Osteoblast (primary cell): Measurements from ENCODE around the gene ZNF207. TPM values are rescaled to one million over a fixed set of nuclear protein-coding genes. Genes with fewer than 3 reads are reported as not detected.

Source experiments
- DNase-seq: peaks from one replicate; pipeline ENCODE4 v3.0.0; 2011; ENCODE audit warnings: low spot score, mixed read lengths; ENCODE audit not compliant: insufficient read length; ENCODE audit errors: missing footprints
- H2AFZ ChIP-seq: 2 replicates; pipeline ENCODE4 v1.6.0; 2011; ENCODE audit warnings: mild to moderate bottlenecking, low read length
- H3K27ac ChIP-seq: 2 replicates; pipeline ENCODE4 v1.5.1; 2011; ENCODE audit warnings: mild to moderate bottlenecking, low read depth, low read length, moderate library complexity
- H3K27me3 ChIP-seq: 2 replicates; pipeline ENCODE4 v1.6.0; 2012; ENCODE audit warnings: mild to moderate bottlenecking, control low read depth, inconsistent platforms, low read length, moderate library complexity; ENCODE audit not compliant: insufficient read depth
- H3K36me3 ChIP-seq: 2 replicates; pipeline ENCODE4 v1.5.1; 2011; ENCODE audit warnings: mild to moderate bottlenecking, low read length, control low read depth, moderate library complexity; ENCODE audit not compliant: insufficient read depth
- H3K4me1 ChIP-seq: 2 replicates; pipeline ENCODE4 v1.5.1; 2011; ENCODE audit warnings: mild to moderate bottlenecking, low read length, control low read depth, moderate library complexity; ENCODE audit not compliant: insufficient read depth
- H3K4me2 ChIP-seq: 2 replicates; pipeline ENCODE4 v1.6.0; 2011; ENCODE audit warnings: mild to moderate bottlenecking, low read length; ENCODE audit not compliant: insufficient read depth
- H3K4me3 ChIP-seq: fragments of 200-600 bp; sonication (generic); 3 replicates; pipeline ENCODE4 v1.5.1; 2012; ENCODE audit warnings: mild to moderate bottlenecking, low read length, inconsistent platforms; ENCODE audit not compliant: insufficient read depth
- H3K79me2 ChIP-seq: 2 replicates; pipeline ENCODE4 v1.6.0; 2012; ENCODE audit warnings: mild to moderate bottlenecking, low read length, control low read depth, inconsistent platforms; ENCODE audit not compliant: insufficient read depth
- H3K9me3 ChIP-seq: 2 replicates; pipeline ENCODE4 v1.5.1; 2011; ENCODE audit warnings: low read depth, low read length, control low read depth
- H4K20me1 ChIP-seq: 2 replicates; pipeline ENCODE4 v1.6.0; 2012; ENCODE audit warnings: mild to moderate bottlenecking, low read length, control low read depth; ENCODE audit not compliant: insufficient read depth
- total RNA-seq: library from RNA; depleted of rRNA; stranded (reverse); fragments of >200 nt; gene quantifications from 2 replicates; pipeline ENCODE4 v1.2.3, GENCODE V29; 2012
- TF ChIP-seq, protein P1 (sequence below): IDR thresholded peaks from 2 replicates; pipeline ENCODE4 v1.5.1; 2011; ENCODE audit warnings: mild to moderate bottlenecking, low read depth, low read length, moderate library complexity; ENCODE audit errors: extremely low read depth

Gene ZNF207
- total RNA-seq, 1 donor: 131 TPM

DNA sequence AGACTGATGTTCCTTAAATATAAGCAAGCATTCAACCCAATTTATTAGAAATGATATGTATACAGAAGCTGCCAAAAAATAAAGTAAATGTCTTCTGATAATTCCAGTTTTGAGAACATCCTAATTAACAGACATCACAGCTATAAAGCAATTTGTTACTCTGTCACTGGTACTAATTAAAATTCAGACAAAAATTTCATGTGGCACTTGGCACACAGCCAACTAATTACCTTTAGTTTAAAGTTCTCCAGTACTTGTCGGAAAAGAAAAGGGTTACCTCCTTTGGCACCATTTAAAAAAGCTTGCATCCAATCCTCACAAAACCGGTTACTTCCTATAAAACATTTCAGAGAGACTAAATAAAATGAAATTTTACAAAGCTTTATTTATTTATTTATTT is 16.8 kb upstream of the ZNF207 start:
- Histone ChIP-seq H3K4me2 (no peak overlapping the region), H4K20me1 (no peaks in the 10 kb centered on the region), H3K36me3 (peaks cover 9% of the 10 kb centered on the region), H3K4me1 (peaks cover 11% of the 10 kb centered on the region), H2AFZ (no peak overlapping the region), H3K4me3 (no peak overlapping the region), H3K27me3 (no peaks in the 10 kb centered on the region), H3K79me2 (no peaks in the 10 kb centered on the region), H3K9me3 (no peaks in the 10 kb centered on the region), H3K27ac (no peak overlapping the region)
- DNase-seq: no peak
- TF ChIP-seq, protein P1, sequence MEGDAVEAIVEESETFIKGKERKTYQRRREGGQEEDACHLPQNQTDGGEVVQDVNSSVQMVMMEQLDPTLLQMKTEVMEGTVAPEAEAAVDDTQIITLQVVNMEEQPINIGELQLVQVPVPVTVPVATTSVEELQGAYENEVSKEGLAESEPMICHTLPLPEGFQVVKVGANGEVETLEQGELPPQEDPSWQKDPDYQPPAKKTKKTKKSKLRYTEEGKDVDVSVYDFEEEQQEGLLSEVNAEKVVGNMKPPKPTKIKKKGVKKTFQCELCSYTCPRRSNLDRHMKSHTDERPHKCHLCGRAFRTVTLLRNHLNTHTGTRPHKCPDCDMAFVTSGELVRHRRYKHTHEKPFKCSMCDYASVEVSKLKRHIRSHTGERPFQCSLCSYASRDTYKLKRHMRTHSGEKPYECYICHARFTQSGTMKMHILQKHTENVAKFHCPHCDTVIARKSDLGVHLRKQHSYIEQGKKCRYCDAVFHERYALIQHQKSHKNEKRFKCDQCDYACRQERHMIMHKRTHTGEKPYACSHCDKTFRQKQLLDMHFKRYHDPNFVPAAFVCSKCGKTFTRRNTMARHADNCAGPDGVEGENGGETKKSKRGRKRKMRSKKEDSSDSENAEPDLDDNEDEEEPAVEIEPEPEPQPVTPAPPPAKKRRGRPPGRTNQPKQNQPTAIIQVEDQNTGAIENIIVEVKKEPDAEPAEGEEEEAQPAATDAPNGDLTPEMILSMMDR: no peak

DNA sequence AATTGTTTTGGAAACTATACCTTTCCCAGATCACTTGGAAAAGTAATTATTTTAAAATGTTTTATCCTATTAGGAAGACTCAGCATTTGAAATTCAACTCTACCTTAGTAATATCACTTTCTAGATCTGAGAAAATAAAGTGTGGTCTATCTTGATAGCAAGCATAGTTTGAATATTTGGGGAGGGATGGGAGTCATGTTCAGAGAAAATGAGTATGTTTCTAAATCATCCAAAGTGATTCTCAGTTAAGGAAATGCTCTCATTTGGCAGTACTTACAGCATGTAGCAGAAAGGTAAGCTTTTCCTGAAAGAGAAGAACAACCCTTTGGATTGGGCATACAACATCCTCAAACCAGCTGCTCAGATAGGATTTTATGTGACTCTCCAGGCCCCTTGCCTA is 14.9 kb upstream of the ZNF207 start:
- H3K79me2 ChIP-seq: no peaks in the 10 kb centered on the region
- no peaks in the 10 kb centered on the region for H3K27me3 ChIP-seq
- H3K4me2 ChIP-seq: no peak overlapping the region
- H3K4me3 ChIP-seq: no peak overlapping the region
- H4K20me1 ChIP-seq: no peaks in the 10 kb centered on the region
- H3K27ac ChIP-seq: peak overlapping the region; percentile 30
- no peaks in the 10 kb centered on the region for H3K9me3 ChIP-seq
- DNase-seq: no peak
- H3K36me3 ChIP-seq: peaks cover 9% of the 10 kb centered on the region
- H3K4me1 ChIP-seq: peaks cover 11% of the 10 kb centered on the region
- TF ChIP-seq, protein P1: no peak
- no peak overlapping the region for H2AFZ ChIP-seq

DNA sequence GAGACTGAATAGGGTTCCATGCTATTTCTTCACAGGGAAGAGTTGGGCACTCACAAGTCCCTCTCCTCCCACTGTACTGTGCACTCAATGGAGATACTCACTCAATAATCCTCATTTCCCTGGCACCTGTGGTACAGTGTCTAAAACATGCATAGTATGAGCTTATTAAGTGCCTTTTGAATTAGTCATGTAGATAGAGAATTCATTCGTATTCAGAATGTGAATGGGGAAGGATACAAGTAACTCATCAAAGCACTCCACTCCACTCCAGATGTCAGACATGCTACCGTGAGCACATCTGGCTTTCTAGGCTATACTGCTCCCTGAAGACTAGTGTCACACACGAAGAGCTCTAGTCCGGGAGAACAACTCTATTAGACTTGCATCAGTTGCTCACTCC is 14.3 kb upstream of the ZNF207 start:
- Histone ChIP-seq H3K4me3 (no peak overlapping the region), H3K4me1 (peaks cover 11% of the 10 kb centered on the region), H3K27me3 (no peaks in the 10 kb centered on the region), H3K9me3 (no peaks in the 10 kb centered on the region), H2AFZ (no peak overlapping the region), H3K4me2 (peak overlapping the region; percentile 13), H3K79me2 (no peaks in the 10 kb centered on the region), H3K27ac (peak overlapping the region; percentile 30), H3K36me3 (peaks cover 9% of the 10 kb centered on the region), H4K20me1 (no peaks in the 10 kb centered on the region)
- DNase-seq: peak; percentile 61
- TF ChIP-seq, protein P1: no peak

DNA sequence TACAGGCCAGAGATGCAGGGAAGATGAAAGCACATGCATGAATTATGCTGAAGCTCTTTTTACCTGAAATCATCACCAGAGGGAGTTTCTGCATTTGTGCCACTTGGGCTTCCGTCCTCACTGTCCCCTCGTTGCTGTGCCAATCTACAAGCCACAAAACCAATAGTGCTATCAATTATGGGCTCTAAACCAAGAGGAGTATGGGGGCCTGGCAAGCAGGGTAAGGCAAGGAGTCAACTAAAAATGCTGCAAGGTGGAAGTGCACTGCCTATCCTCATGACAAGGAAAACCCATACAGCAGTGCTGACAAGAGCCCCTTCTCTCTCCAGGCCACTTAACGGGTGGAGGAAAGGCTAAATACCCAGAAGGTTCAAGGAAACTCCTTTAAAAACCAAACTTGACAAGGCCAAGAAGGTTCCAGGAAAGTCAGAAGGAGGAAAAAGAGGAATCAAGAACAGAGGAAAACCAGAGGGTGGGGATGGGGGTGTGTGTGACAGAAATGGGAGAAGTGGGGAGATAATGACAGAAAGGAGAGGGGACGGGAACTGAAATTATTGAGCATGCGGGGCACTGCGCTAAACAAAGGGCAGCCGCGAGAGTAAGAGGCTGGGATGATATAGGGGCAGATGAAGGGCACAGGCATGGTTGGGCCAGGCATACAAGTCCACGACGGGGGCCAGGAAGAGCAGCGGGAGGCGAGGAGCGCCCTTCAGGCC is 8.7 kb upstream of the ZNF207 start:
- Histone ChIP-seq H4K20me1 (no peaks in the 10 kb centered on the region), H3K4me1 (peaks cover 13% of the 10 kb centered on the region), H3K4me3 (peak overlapping the region; percentile 83), H3K27ac (peak overlapping the region; percentile 5), H3K27me3 (no peaks in the 10 kb centered on the region), H3K4me2 (peak overlapping the region; percentile 96), H2AFZ (peak overlapping the region; percentile 97), H3K36me3 (no peaks in the 10 kb centered on the region), H3K9me3 (no peaks in the 10 kb centered on the region), H3K79me2 (peaks cover 8% of the 10 kb centered on the region)
- TF ChIP-seq, protein P1: peak; percentile 8
- DNase-seq: no peak
